GM12801 (cell line): ENCODE results near the gene HMGCR.

Source experiments
- TF ChIP-seq, protein P1 (sequence below): IDR thresholded peaks from one replicate; pipeline ENCODE4 v1.5.1; 2011; ENCODE audit warnings: control low read depth; ENCODE audit not compliant: insufficient read length; ENCODE audit errors: extremely low read depth

The HMGCR gene

DNA sequence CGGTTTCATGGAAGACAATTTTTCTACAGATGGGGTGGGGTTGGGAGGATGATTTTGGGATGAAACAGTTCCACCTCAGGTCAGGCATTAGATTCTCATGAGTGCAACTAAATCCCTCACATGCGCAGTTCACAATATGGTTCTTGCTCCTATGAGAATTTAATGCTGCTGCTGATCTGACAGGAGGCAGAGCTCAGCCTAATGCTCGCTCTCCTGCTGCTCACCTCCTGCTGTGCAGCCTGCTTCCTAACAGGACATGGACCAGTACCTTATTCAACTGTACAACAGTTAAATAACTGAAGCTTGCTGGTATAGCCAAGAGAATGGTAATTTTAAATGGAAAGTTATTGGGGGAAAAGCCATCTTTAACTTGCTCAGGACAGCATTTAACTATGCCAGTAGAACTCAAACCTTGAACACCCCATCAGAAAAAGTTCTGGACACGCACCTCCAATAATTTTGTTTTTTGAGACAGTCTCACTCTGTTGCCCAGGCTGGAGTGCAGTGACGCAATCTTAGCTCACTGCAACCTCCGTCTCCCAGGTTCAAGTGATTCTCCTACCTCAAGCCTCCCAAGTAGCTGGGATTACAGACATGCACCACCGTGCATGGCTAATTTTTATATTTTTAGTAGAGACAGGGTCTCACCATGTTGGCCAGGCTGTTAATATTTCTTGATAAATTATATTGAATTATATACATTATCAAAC is 27.7 kb downstream of the HMGCR start:
- TF ChIP-seq, protein P1, sequence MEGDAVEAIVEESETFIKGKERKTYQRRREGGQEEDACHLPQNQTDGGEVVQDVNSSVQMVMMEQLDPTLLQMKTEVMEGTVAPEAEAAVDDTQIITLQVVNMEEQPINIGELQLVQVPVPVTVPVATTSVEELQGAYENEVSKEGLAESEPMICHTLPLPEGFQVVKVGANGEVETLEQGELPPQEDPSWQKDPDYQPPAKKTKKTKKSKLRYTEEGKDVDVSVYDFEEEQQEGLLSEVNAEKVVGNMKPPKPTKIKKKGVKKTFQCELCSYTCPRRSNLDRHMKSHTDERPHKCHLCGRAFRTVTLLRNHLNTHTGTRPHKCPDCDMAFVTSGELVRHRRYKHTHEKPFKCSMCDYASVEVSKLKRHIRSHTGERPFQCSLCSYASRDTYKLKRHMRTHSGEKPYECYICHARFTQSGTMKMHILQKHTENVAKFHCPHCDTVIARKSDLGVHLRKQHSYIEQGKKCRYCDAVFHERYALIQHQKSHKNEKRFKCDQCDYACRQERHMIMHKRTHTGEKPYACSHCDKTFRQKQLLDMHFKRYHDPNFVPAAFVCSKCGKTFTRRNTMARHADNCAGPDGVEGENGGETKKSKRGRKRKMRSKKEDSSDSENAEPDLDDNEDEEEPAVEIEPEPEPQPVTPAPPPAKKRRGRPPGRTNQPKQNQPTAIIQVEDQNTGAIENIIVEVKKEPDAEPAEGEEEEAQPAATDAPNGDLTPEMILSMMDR: no peak

DNA sequence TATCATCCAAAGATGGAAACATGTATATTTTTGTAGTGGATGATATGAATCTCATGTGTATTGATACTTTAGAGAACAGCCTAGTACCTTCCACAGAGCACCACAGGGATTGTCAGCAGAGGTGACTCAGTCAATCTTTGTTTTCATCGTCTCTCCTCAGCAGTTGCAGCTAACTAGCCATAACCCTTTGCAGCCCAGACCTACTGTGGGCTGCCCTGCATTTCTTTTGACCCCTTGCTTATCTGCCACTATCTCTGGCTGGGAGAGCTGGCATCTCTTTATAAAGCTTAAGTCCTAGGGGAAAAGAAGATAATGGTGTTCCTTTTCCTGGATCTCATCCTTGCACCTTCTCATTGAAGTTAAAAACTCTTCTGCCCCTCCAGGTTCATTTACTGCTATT is 28.7 kb downstream of the HMGCR start:
- TF ChIP-seq, protein P1: no peak

DNA sequence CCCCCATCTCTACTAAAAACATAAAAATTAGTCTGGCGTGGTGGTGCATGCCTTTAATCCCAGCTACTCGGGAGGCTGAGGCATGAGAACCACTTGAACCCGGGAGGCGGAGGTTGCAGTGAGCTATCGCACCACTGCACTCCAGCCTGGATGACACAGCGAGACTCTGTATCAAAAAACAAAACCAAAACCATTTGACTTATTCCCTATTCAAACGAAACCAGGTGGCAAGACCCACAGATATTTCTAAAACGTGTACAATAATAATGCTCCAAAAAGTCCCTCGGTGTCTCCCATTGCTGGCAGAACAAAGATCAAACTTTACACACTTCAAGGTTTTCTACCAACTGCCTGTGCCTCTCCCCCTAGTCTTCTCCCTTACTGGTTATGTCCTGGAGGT is 29.8 kb downstream of the HMGCR start:
- TF ChIP-seq, protein P1: no peak

DNA sequence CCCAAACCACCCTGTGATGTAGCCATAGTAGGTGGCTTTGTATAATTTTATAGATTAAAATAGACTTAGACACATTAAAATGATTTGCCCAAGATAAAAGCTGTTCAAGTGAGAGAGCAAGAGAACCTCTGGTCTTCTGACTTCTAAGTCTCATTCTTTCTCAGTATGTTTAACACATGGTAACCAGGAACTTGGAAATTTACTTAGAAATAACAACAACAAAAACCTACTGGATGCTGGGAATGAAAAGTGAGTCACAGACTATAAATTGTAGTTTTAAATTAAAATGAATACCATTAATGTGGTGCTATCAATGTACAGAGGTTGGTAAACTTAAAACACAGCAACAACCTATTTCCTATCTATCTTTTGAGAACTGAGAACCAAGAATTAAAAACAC is 30.4 kb downstream of the HMGCR start:
- TF ChIP-seq, protein P1: no peak

DNA sequence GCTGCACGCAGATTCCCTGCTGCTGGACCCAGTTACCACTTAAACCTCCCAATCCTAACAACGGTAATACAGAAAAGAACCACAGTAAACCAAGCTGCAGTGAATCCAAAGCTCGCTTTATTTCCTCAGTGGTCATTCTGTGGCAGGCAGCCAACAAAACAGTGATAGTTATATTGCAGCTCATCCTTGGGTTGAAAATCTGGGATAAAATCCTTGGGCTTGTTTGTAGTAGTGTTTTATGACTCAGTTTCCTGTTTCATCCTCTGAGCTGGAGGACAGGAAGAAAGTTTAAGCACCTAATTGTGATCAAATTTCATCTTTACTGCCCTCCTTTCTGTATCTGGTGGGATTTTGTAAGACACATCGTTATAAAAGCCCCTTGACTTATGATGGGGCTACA is 31.4 kb downstream of the HMGCR start:
- TF ChIP-seq, protein P1: no peak

DNA sequence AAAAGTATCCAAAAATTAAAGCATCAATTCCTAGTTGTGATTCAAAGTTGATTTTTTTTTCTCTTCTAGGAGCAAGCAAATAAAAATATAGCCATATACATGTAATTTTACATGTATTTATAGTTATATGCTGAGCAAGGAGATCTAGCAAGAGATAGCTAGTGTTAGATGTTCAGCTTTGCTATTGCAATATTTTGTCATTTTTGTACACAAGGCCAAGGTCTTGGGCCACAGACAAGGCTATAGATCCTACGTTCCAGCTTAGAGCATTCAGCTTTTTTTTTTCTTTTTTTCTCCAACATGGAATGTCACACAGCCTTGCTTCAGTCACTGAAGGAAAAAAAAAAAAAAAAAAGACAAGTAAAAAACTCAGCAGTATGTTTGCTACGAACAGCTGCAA is 36.8 kb downstream of the HMGCR start:
- TF ChIP-seq, protein P1: no peak

DNA sequence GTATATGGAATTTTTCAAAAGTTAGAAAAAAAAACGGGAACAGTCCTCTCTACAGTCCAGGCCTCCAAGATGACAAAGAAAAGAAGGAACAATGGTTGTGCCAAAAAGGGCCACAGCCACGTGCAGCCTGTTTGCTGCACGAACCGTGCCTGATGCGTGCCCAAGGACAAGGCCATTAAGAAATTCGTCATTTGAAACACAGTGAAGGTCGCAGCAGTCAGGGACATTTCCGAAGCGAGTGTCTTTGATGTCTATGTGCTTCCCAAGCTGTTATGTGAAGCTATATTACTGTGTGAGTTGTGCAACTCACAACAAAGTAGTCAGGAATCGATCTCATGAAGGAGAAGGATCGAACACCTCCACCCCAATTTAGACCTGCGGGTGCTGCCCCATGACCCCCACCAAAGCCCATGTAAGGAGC is 37.4 kb downstream of the HMGCR start:
- TF ChIP-seq, protein P1: no peak
